Measurements from ENCODE around the gene TLR3. TPM values are rescaled to one million over a fixed set of nuclear protein-coding genes. Genes with fewer than 3 reads are reported as not detected.
A peak's percentile ranks its signal among the peaks of the same experiment; 100 is the strongest.

TLR3 gene
- total and polyA plus RNA-seq, 2 of the 8 experiments (the other 6 are each of a cell fraction or from before 2014, with no cell fraction given): 1.00 to 2.6 TPM

GRCh38 chr4:186030795-186031194, 38.2 kb upstream of the TLR3 start:
- H2AFZ ChIP-seq (ENCODE audit: low read length): no peak overlapping the region

More at GRCh38 chr4:186030795-186031194, 38.2 kb upstream of the TLR3 start:
- Histone ChIP-seq H3K23me2 (ENCODE audit: low read depth, low read length) (no peaks in the 10 kb centered on the region), H3K4ac (replicated peaks; ENCODE audit: insufficient read length, low read depth, low read length) (no peak overlapping the region), H4K20me1 (replicated peaks in 1 of 2; ENCODE audit: control insufficient read depth in 1 of 2, insufficient read depth in 2 of 2, low read length in 2 of 2) (no peaks in the 10 kb centered on the region), H2AK5ac (ENCODE audit: low read depth, low read length) (no peak overlapping the region), H2BK15ac (ENCODE audit: low read length) (no peak overlapping the region), H3K14ac (ENCODE audit: insufficient read length) (no peak overlapping the region), H3K79me1 (ENCODE audit: low read depth, low read length) (no peaks in the 10 kb centered on the region), H3K9me3 (ENCODE audit: insufficient read depth in 2 of 2, low read depth in 1 of 2, low read length in 1 of 2) (peaks cover 23 to 31% of the 10 kb centered on the region in 2 experiments), H3K9ac (replicated peaks in 1 of 4; ENCODE audit: extremely low read depth in 1 of 4, low read depth in 3 of 4, low read length in 3 of 4) (no peak overlapping the region), H4K91ac (replicated peaks; ENCODE audit: insufficient read length, low read length) (peak overlapping the region; percentile 75), H3K27ac (ENCODE audit: low read depth, low read length) (no peak overlapping the region), H2BK120ac (replicated peaks; ENCODE audit: low read depth, low read length) (no peak overlapping the region), H4K8ac (ENCODE audit: extremely low read depth, insufficient read depth, low read length) (no peak overlapping the region), H2BK20ac (ENCODE audit: low read length) (peak overlapping the region; percentile 8; the same call in 1 of the 2 replicates), H3K23ac (ENCODE audit: insufficient read length) (no peak overlapping the region), H3K27me3 (replicated peaks in 1 of 4; ENCODE audit: control insufficient read depth in 3 of 4, extremely low read depth in 1 of 4, insufficient read depth in 3 of 4, low read length in 3 of 4) (no peaks in the 10 kb centered on the region), H3K4me1 (replicated peaks in 1 of 4; ENCODE audit: control insufficient read depth in 3 of 4, insufficient read depth in 4 of 4, low read length in 3 of 4) (peaks cover 13 to 34% (median 27%) of the 10 kb centered on the region in 4 experiments), H3K18ac (ENCODE audit: extremely low read depth, low read length) (no peak overlapping the region; the same call in 1 of the 2 replicates), H3K36me3 (ENCODE audit: control insufficient read depth in 2 of 4, insufficient read depth in 4 of 4, low read length in 3 of 4) (peaks cover 0 to 2% (median 0%) of the 10 kb centered on the region in 4 experiments; a peak in 1 of 8 replicates), H2BK5ac (ENCODE audit: low read depth, low read length) (peak overlapping the region; percentile 29; the same call in 1 of the 2 replicates), H3K4me2 (ENCODE audit: insufficient read depth in 1 of 2, low read depth in 2 of 2, low read length in 2 of 2) (peak overlapping the region; percentile 27 to 38), H3K56ac (replicated peaks; ENCODE audit: insufficient read length, low read depth, low read length) (no peak overlapping the region), H3K79me2 (ENCODE audit: control insufficient read depth in 1 of 2, insufficient read depth in 2 of 2, low read length in 2 of 2) (no peaks in the 10 kb centered on the region), H2BK12ac (ENCODE audit: low read depth, low read length) (no peak overlapping the region), H4K5ac (ENCODE audit: insufficient read length, low read depth, low read length) (peak overlapping the region; percentile 7), H3K4me3 (ENCODE audit: extremely low read depth in 1 of 4, insufficient read depth in 2 of 4, low read depth in 3 of 4, low read length in 4 of 4) (peak overlapping the region in 1 of 4 experiments; percentile 28; a peak in 1 of 8 replicates)
- ChIA-PET CTCF (ENCODE audit: partially characterized antibody) (interaction anchor here (0.6 to 2.8 kb wide), 6 partner anchors 9 to 824 kb away, joined by 3 to 15 read pairs (median 3); no protein-coding TSS in a partner anchor), POLR2A (ENCODE audit: partially characterized antibody) (interaction anchor here (1.2 kb wide), 1 partner anchor 53 kb away, joined by 3 read pairs; no protein-coding TSS in a partner anchor)
- WGBS, 2 experiments (ENCODE audit: extremely low coverage in 1 of 2, insufficient coverage in 1 of 2, insufficient read length in 1 of 2, insufficient replicate concordance in 2 of 2, low coverage in 1 of 2, low lambda C conversion rate in 2 of 2, missing lambda C conversion rate in 1 of 2): 29% methylated on average over 3 of the region's 3 CpGs; no CpG with 5 or more reads in 1 of the 2 experiments
- peak; percentile 50 for FAIRE-seq
- TF ChIP-seq POU5F1 (IDR thresholded peaks at IDR 0.05; ENCODE audit: low read depth, low read length) (peak; percentile 89), KDM1A (IDR thresholded peaks at IDR 0.05; ENCODE audit: borderline replicate concordance, low read length) (no peak)
- no peak for DNase-seq (ENCODE audit: low read depth in 1 of 2, low spot score in 2 of 2)
